AG04450 (cell line): ENCODE results near the gene TALDO1. TPM values are rescaled to one million over a fixed set of nuclear protein-coding genes. Genes with fewer than 3 reads are reported as not detected.

Experiments used
- CTCF ChIA-PET: fragments of 300-600, 350-600 bp; formaldehyde crosslinking; extraction: SDS; loops from one replicate; lab custom pipeline; 2022; ENCODE audit warnings: antibody characterized with exemption, inconsistent platforms; lab: Charles Lee
- POLR2A ChIA-PET: fragments of 350-600 bp; formaldehyde crosslinking; extraction: SDS; loops from one replicate; lab custom pipeline; 2021; ENCODE audit warnings: antibody characterized with exemption, inconsistent platforms; lab: Yijun Ruan, JAX
- DNase-seq: peaks from one replicate; pipeline ENCODE4 v3.0.0-alpha.2; 2011; ENCODE audit warnings: low read depth, low spot score
- H3K27ac ChIP-seq: one replicate; pipeline ENCODE4 v1.5.1; 2012; ENCODE audit warnings: low read depth, low read length, control low read depth
- H3K27me3 ChIP-seq: one replicate; pipeline ENCODE4 v1.6.0; 2012; ENCODE audit warnings: low read length; ENCODE audit not compliant: control insufficient read depth, insufficient read depth
- H3K4me3 ChIP-seq: 2 replicates; pipeline ENCODE4 v1.5.1; 2011; ENCODE audit warnings: mild to moderate bottlenecking, low read depth, low read length, control low read depth
- H3K9me3 ChIP-seq: 2 replicates; pipeline ENCODE4 v1.5.1; 2012; ENCODE audit warnings: low read length; ENCODE audit not compliant: control insufficient read depth, insufficient read depth
- polyA plus RNA-seq: library from polyadenylated mRNA; depleted of rRNA; stranded (reverse); fragments of >200 nt; gene quantifications from 2 replicates; pipeline ENCODE4 v1.2.3, GENCODE V29; 2011
- TF ChIP-seq, protein P1 (sequence below): IDR thresholded peaks from 2 replicates; pipeline ENCODE4 v1.5.1; 2011; ENCODE audit warnings: low read depth, low read length, control low read depth, inconsistent platforms

TALDO1 gene
- polyA plus RNA-seq, 1 experiment, result 242 TPM

DNA sequence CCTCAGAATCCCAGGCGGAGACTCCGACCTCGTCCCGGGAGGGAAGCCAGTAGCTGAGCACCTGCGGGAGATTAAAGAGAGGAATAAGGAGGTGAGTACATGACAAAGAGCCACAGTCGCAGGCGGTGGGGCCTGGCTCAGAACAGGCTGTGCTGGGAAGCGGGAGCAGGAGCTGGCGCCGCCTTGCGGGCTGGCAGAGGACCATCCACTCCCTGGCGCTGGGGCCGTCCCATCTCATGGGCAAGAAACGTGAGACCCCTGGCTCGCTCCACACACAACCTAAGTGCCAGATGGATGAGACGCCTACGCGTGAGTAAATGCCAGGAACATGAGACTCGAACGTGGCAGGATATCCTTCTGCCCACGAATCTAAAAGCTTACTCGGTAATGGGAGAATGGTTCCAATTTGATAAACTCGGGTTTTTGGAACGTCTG, 36.3 kb downstream of the TALDO1 start:
- TF ChIP-seq, protein P1, sequence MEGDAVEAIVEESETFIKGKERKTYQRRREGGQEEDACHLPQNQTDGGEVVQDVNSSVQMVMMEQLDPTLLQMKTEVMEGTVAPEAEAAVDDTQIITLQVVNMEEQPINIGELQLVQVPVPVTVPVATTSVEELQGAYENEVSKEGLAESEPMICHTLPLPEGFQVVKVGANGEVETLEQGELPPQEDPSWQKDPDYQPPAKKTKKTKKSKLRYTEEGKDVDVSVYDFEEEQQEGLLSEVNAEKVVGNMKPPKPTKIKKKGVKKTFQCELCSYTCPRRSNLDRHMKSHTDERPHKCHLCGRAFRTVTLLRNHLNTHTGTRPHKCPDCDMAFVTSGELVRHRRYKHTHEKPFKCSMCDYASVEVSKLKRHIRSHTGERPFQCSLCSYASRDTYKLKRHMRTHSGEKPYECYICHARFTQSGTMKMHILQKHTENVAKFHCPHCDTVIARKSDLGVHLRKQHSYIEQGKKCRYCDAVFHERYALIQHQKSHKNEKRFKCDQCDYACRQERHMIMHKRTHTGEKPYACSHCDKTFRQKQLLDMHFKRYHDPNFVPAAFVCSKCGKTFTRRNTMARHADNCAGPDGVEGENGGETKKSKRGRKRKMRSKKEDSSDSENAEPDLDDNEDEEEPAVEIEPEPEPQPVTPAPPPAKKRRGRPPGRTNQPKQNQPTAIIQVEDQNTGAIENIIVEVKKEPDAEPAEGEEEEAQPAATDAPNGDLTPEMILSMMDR, result peak; percentile 87
- peak; percentile 89 for DNase-seq
- POLR2A ChIA-PET, result interaction anchor here (0.6 to 1.4 kb wide), 4 partner anchors 13 to 73 kb away, joined by 3 to 7 read pairs (median 6); no protein-coding TSS in a partner anchor
- Histone ChIP-seq H3K9me3 (no peaks in the 10 kb centered on the region), H3K27ac (peak overlapping the region; percentile 90), H3K27me3 (no peaks in the 10 kb centered on the region), H3K4me3 (no peak overlapping the region)
- CTCF ChIA-PET, result interaction anchor here (0.7 to 1.3 kb wide), 8 partner anchors 8 to 229 kb away, joined by 3 to 6 read pairs (median 4); no protein-coding TSS in a partner anchor

DNA sequence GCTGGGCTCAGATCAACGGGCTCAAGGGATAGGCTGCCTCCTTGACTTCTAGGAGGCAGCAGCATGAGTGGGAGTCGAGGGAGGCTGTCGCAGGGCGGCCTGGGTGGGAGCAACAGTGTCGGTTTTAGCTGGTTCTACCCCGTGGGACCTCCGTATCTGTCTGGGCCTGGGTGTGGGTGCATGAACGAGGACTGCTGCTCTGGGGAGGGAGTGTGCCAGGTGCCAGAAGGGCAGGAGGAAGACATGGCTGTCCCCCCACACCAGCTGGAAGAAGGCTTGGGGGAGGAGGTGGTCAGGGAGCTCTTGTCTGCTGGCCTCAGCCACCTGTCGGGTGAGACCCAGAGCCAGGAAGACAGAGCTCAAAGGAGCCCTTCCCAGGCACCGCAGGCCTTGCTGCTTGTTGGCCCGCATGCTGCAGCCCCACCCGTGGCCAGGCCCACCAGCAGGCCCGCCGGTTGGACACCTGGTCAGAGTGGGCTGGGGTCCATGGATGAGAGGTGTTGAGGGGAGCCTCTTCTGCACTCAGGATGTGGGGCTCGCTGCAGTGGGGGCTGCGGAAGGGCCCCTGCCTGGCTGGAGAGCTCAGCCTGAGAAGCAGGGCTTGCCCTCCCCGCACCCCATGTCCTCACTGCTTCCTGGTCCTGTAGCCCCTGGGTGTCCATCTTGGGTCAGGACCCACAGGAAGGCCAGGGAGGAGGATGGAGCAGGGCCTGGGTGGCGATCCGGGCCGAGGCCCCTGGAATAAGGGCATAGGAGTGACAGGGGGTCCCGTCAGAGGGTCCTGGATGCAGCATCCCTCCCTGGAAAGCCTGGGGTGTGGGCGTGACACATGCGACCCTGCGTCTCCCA, 39.2 kb downstream of the TALDO1 start:
- Histone ChIP-seq H3K27ac (no peak overlapping the region), H3K9me3 (no peaks in the 10 kb centered on the region), H3K4me3 (no peak overlapping the region), H3K27me3 (no peaks in the 10 kb centered on the region)
- ChIA-PET CTCF (no interaction called here), POLR2A (interaction anchor here (0.9 kb wide), 1 partner anchor 11 kb away, joined by 3 read pairs; no protein-coding TSS in a partner anchor)
- no peak for DNase-seq
- TF ChIP-seq, protein P1, result no peak

DNA sequence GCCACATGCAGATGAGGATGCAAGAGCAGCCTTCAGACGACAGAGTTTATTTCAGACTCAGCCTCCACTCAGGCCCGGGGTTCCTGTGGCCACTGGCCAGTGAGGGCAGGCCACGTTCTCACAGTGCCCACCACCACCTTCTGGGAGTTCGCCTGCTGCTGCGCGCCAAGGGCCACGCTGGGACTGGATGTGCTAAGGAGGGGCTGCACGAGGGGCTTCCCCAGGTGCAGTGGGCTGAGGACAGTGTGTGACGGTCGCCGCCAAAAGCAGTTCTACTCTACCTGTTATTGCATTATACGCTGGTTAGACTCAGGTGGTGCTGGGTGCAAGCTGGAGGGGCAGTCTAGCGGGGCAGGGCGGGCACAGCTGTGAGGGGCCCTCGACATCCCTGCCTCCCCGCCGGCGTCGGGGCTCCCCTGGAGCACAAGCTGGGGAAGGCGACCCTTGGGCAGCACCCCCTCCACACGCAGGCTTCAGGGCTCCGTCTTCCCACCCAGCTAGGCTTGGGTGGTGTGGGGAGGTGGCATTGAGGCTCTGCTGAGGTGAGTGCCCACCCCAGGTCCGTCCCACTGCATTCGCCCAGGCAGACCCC, 39.9 kb downstream of the TALDO1 start:
- TF ChIP-seq, protein P1, result no peak
- H3K4me3 ChIP-seq, result no peak overlapping the region
- ChIA-PET POLR2A (interaction anchor here (0.9 kb wide), 1 partner anchor 10 kb away, joined by 3 read pairs; no protein-coding TSS in a partner anchor), CTCF (no interaction called here)
- H3K27ac ChIP-seq, result no peak overlapping the region
- no peak for DNase-seq
- H3K27me3 ChIP-seq, result no peaks in the 10 kb centered on the region
- no peaks in the 10 kb centered on the region; the same call in 1 of the 2 replicates for H3K9me3 ChIP-seq

DNA sequence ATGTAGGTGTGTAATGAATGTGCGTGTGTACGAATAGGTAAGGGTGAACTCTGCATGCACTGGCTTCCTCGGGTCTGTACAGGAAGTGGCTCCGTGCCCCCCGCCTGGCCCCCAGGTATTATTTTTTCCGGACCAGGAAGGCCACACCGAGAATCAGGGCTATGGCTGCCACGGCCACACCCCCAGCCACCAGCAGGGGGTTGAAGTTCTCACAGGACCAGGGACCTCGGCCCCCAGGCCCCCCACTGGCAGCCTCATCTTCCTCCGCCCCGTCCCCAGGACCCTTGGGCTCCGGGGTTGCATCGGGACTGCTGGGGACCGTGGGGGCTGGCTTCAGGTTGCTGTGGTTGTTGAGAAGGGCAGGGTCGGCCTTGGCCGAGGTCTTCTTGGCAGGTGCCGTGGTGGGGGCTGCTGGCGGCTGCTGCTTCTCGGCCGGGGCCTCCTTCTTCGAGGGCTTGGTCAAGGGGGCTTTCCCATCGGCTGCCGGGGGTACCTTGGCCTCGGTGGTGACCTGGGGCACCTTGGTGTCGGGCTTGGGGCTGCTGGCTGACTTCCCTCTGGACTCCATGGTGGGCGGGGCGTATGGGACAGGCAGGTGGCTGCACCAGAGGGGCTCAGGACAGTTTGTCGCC, 40.9 kb downstream of the TALDO1 start:
- ChIA-PET CTCF (no interaction called here), POLR2A (no interaction called here)
- TF ChIP-seq, protein P1, result no peak
- Histone ChIP-seq H3K4me3 (no peak overlapping the region), H3K27me3 (no peaks in the 10 kb centered on the region), H3K27ac (no peak overlapping the region), H3K9me3 (no peaks in the 10 kb centered on the region; the same call in 1 of the 2 replicates)
- no peak for DNase-seq
